Progenitor cell of endocrine pancreas (in vitro differentiated cells): Measurements from ENCODE around the gene CTTNBP2NL. TPM values are rescaled to one million over a fixed set of nuclear protein-coding genes. Genes with fewer than 3 reads are reported as not detected.

Experiments
- DNase-seq: peaks from one replicate; pipeline ENCODE4 v3.0.0; 2021; ENCODE audit warnings: low spot score; ENCODE audit not compliant: unreplicated experiment
- H3K27ac Mint-ChIP-seq: 2 replicates; pipeline ENCODE4 v1.8.0; 2021; ENCODE audit warnings: mild to moderate bottlenecking, moderate library complexity, mixed read lengths
- H3K27me3 Mint-ChIP-seq: 2 replicates; pipeline ENCODE4 v1.8.0; 2021; ENCODE audit warnings: mixed read lengths
- H3K36me3 Mint-ChIP-seq: 2 replicates; pipeline ENCODE4 v1.8.0; 2022; ENCODE audit warnings: mixed read lengths; ENCODE audit not compliant: insufficient read depth
- H3K4me1 Mint-ChIP-seq: 2 replicates; pipeline ENCODE4 v1.8.0; 2021; ENCODE audit warnings: low read depth, mixed read lengths
- H3K4me3 Mint-ChIP-seq: 2 replicates; pipeline ENCODE4 v1.8.0; 2021; ENCODE audit warnings: low read depth, mild to moderate bottlenecking, moderate library complexity, mixed read lengths
- H3K9me3 Mint-ChIP-seq: 2 replicates; pipeline ENCODE4 v1.8.0; 2021; ENCODE audit warnings: low read depth, mixed read lengths
- CTCF ChIP-seq: fragments of 200-600 bp; sonication (generic); IDR thresholded peaks from one replicate; pipeline ENCODE4 v1.5.0; 2021; ENCODE audit warnings: antibody characterized with exemption, mild to moderate bottlenecking; ENCODE audit not compliant: unreplicated experiment
- total RNA-seq: library from RNA; stranded (reverse); gene quantifications from 2 replicates; pipeline ENCODE4 v1.2.1, GENCODE V29; 2021

The CTTNBP2NL gene
- total RNA-seq, 1 donor from 2014 or later, result 46.0 TPM

GRCh38 chr1:112506306-112506705 is 110.3 kb downstream of the CTTNBP2NL start:
- peaks cover 89% of the 10 kb centered on the region for H3K27me3 Mint-ChIP-seq
- no peaks in the 10 kb centered on the region for H3K4me1 Mint-ChIP-seq
- H3K36me3 Mint-ChIP-seq, result no peaks in the 10 kb centered on the region
- no peak for DNase-seq
- no peaks in the 10 kb centered on the region for H3K9me3 Mint-ChIP-seq
- no peak overlapping the region for H3K4me3 Mint-ChIP-seq
- no peak overlapping the region for H3K27ac Mint-ChIP-seq
- TF ChIP-seq CTCF, result no peak

GRCh38 chr1:112506731-112507130 is 110.7 kb downstream of the CTTNBP2NL start:
- Mint-ChIP-seq H3K4me3 (no peak overlapping the region), H3K27ac (no peak overlapping the region), H3K36me3 (no peaks in the 10 kb centered on the region), H3K27me3 (peaks cover 89% of the 10 kb centered on the region), H3K4me1 (no peaks in the 10 kb centered on the region), H3K9me3 (no peaks in the 10 kb centered on the region)
- no peak for TF ChIP-seq CTCF
- no peak for DNase-seq

DNA sequence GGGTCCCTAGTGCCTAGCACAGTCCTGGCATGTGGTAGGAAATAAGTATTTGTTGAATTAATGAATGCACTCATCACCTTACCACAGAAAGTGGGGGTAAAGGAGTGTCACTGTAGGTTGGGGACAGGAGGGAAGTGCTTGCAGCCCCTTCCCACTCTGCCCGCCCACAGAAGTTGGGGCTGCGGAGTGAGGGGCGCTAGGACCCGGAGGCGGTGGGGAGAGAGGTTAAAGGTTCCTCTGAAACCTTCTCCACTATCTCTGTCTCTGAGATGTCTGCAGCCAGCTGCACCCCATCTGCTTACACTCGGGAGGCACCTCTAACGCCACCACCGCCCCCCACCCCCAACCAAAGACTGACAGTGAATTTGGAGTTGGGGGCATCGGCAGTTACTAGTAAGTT is 111.3 kb downstream of the CTTNBP2NL start:
- no peaks in the 10 kb centered on the region for H3K9me3 Mint-ChIP-seq
- no peaks in the 10 kb centered on the region for H3K36me3 Mint-ChIP-seq
- no peak for TF ChIP-seq CTCF
- no peak for DNase-seq
- no peaks in the 10 kb centered on the region for H3K4me1 Mint-ChIP-seq
- H3K27ac Mint-ChIP-seq, result no peak overlapping the region
- H3K27me3 Mint-ChIP-seq, result peaks cover 92% of the 10 kb centered on the region
- peak overlapping the region; percentile 10 for H3K4me3 Mint-ChIP-seq

- H3K4me3 Mint-ChIP-seq, result peak overlapping the region; percentile 62
- no peak overlapping the region for H3K27ac Mint-ChIP-seq
- no peaks in the 10 kb centered on the region for H3K36me3 Mint-ChIP-seq
Measured at GRCh38 chr1:112507921-112508277, 111.9 kb downstream of the CTTNBP2NL start.

DNA sequence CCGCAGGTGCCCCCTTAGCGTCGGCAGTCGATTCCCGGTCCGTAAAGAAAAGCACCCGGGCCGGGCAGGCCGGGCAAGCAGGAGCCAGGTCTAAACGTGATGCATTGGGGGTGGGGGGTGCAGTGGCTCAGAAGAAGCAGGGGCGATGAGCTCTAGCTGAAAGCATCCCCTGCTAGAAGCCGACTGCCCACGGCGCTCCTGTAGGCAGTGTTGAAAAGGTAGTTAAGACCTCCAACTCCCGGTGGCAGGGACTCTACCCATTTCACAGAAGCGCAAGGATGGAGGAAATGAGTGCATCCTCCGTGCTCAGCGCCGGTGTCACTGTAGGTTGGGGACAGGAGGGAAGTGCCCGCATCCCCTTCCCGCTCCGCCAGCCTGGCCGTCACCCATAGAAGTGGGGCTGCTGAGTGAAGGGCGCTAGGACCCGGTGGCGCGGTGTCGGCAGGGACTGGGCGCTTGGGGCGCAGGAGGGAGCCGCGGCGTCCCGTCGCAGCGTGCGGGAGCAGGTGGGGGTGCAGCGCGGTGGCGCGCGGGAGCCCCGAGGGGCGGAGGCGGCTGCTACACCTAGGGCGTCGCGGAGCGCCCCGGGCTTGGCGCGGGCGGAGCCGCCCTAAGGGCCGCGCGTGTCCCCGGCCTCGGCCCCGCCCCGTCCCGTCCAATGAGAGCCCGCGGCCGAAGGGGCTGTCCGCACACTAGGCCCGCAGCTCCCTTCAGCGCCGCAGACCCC is 112.4 kb downstream of the CTTNBP2NL start, which contains the start of gene WNT2B:
Gene WNT2B, plus strand, starts transcription at position 688 of the 727 bp plus-strand sequence. CDS start 298 bp downstream, outside the sequence.
- no peak within 1 kb of the TSS for H3K27ac Mint-ChIP-seq
- H3K4me1 Mint-ChIP-seq, result no peaks in the 10 kb centered on the region
- peak within 1 kb of the TSS; percentile 62 for H3K4me3 Mint-ChIP-seq
- peaks cover 91% of the 10 kb centered on the region for H3K27me3 Mint-ChIP-seq
- DNase-seq, result no peak
- no peaks in the 10 kb centered on the region for H3K9me3 Mint-ChIP-seq
- no peaks in the 10 kb centered on the region for H3K36me3 Mint-ChIP-seq
- no peak for TF ChIP-seq CTCF

More at GRCh38 chr1:112507921-112508277, 111.9 kb downstream of the CTTNBP2NL start:
- no peaks in the 10 kb centered on the region for H3K9me3 Mint-ChIP-seq
- H3K4me1 Mint-ChIP-seq, result no peaks in the 10 kb centered on the region
- DNase-seq, result no peak
- no peak for TF ChIP-seq CTCF
- peaks cover 92% of the 10 kb centered on the region for H3K27me3 Mint-ChIP-seq
